ENCODE results near the gene RTTN.

DNA sequence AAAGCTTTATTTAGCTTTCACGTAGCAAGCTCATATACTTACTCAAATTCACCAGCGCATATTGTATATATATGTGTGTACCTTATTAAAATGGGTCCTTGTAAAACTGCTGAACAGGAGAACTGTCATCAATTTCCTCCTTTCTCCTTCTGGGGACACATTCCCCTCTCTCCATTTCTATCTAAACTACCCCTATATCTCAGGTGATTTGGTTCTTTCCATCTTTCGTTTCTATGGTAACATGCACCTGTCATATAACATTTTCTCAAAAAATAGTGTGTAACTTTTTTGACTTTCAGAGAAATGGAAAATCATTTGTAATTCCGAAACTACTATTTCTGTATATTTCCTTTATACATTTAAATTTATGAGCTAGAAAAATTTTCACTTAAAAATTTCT is 174.3 kb downstream of the RTTN start:
- TF ChIP-seq, protein P1, sequence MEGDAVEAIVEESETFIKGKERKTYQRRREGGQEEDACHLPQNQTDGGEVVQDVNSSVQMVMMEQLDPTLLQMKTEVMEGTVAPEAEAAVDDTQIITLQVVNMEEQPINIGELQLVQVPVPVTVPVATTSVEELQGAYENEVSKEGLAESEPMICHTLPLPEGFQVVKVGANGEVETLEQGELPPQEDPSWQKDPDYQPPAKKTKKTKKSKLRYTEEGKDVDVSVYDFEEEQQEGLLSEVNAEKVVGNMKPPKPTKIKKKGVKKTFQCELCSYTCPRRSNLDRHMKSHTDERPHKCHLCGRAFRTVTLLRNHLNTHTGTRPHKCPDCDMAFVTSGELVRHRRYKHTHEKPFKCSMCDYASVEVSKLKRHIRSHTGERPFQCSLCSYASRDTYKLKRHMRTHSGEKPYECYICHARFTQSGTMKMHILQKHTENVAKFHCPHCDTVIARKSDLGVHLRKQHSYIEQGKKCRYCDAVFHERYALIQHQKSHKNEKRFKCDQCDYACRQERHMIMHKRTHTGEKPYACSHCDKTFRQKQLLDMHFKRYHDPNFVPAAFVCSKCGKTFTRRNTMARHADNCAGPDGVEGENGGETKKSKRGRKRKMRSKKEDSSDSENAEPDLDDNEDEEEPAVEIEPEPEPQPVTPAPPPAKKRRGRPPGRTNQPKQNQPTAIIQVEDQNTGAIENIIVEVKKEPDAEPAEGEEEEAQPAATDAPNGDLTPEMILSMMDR (optimal IDR thresholded peaks at IDR 0.05 in 1 of 3, IDR thresholded peaks at IDR 0.05 in 1 of 3, conservative IDR thresholded peaks at IDR 0.05 in 1 of 3; ENCODE audit: extremely low read depth in 1 of 3, insufficient read depth in 2 of 3, low read length in 3 of 3) = no peak
- TF ChIP-seq EZH2 (IDR thresholded peaks at IDR 0.05; ENCODE audit: low read length) = no peak

Data from keratinocyte (primary cell).